ENCODE data around the gene IL22.

The IL22 gene

DNA sequence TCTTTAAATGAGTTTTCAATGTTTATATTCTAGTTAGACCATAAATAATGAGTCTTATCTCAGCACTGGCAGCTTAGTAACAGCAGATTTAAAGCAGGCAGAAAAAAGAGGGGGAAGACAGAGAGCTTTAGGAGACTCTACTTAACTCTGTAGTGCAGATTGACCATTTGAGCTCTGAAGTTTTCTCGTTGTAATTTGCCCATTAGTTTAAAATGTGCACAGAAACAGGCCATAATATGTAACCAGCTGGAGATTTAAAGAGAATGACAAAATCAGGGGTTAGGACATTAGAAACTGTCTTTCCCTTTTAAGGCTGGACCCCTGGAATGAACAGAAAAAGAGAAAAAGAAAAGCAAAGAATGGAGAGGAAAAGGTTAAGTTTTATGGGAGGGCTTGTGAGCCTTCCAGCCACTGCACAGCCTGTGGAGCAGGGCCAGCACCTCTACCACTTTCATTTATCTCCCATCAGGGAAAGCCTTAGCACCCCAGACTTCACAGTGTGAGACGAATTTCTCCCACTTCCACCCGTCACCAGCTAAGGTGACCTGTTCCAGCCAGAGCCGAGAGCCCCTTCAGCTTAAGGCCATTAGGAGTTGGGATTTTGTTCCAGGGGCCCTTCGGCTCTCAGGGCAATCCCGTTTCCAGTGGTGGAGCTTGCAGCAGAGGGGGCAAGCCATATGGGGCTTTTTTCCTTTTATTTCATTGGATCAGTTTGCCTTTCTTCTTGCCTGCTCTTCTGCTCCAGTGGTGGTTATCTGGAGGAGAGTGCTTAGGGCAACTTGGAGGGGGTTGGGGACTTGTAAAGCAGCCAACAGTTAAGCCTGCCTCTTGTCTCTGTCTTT is 8.0 kb downstream of the IL22 start:
- DNase-seq (ENCODE audit: low read depth in 2 of 2) = peak in 1 of 2 donors; percentile 68
- H3K4me3 ChIP-seq (replicated peaks in 1 of 2; ENCODE audit: low read depth in 2 of 2, low read length in 2 of 2) = peak overlapping the region in 1 of 2 donors; percentile 29
- no peak for TF ChIP-seq CTCF (IDR thresholded peaks at IDR 0.05; ENCODE audit: low read depth, low read length)

- no peak for TF ChIP-seq CTCF (IDR thresholded peaks at IDR 0.05; ENCODE audit: low read depth, low read length)
- DNase-seq (ENCODE audit: low read depth in 2 of 2) = no peak
- H3K4me3 ChIP-seq (replicated peaks in 1 of 2; ENCODE audit: low read depth in 2 of 2, low read length in 2 of 2) = no peak overlapping the region
Observed at GRCh38 chr12:68242777-68243176, 10.6 kb downstream of the IL22 start.

DNA sequence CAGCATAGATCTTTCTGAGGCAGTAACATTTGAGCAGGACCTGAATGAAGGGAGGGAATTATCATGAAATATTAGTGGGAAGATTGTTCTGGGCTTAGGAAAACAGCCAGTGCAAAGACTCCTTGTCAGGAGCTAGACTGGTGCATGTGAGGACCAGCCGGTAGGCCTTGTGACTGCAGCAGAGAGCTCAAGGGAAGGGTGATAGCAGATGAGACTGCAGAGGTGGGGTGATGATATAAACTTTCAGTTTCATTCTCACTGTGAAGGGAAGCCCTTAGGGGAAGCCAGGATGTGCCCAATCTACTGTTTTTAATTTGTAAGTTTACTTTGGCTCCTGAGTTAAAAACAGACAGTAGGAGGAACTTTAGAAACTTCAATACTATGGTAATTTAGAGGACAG is 12.4 kb downstream of the IL22 start:
- DNase-seq (ENCODE audit: low read depth in 2 of 2) = peak; percentile 46 to 48
- no peak for TF ChIP-seq CTCF (IDR thresholded peaks at IDR 0.05; ENCODE audit: low read depth, low read length)
- H3K4me3 ChIP-seq (replicated peaks in 1 of 2; ENCODE audit: low read depth in 2 of 2, low read length in 2 of 2) = no peak overlapping the region

DNA sequence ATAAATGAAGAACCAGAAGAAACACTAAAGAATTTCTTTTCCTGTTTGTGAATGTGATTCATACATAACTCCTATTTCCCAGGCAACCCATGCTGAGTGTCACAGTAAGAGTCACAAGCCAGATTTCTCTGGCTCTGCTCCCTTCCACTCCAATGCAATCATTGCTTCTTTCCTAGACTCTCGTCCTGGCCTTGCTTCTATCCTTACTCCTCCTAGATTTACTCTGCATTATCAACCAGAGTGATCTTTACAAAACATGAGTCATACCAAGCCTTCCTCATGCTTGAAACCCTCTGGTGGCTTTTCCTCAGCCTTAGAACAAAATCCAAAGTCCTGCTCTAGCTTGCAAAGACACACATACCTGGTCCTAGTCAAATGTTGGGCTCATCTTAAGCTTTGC is 13.3 kb downstream of the IL22 start:
- TF ChIP-seq CTCF (IDR thresholded peaks at IDR 0.05; ENCODE audit: low read depth, low read length) = no peak
- no peak overlapping the region for H3K4me3 ChIP-seq (replicated peaks in 1 of 2; ENCODE audit: low read depth in 2 of 2, low read length in 2 of 2)
- DNase-seq (ENCODE audit: low read depth in 2 of 2) = peak; percentile 79 to 83

- no peak for TF ChIP-seq CTCF (IDR thresholded peaks at IDR 0.05; ENCODE audit: low read depth, low read length)
- no peak overlapping the region for H3K4me3 ChIP-seq (replicated peaks in 1 of 2; ENCODE audit: low read depth in 2 of 2, low read length in 2 of 2)
- DNase-seq (ENCODE audit: low read depth in 2 of 2) = no peak
Observed at GRCh38 chr12:68239309-68239982, 14.0 kb downstream of the IL22 start.

DNA sequence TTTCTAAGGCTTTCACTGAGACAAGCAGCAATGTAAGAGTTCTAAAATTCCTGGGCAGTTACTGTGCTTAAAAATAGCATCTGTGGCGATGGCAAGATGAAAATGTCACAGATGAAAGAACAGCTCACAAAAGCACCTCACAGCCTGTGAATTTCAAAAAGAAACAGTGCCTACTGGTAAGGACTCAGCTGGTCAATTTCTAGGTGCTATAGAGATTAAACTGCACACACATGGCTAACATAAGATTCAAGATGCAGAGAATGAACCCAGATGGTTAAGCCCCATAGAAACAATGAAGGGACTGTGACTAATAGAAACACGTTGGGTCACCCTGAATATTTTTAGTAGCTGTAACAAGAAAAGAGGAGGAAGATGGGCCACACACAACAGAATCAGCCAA is 15.8 kb downstream of the IL22 start:
- no peak for TF ChIP-seq CTCF (IDR thresholded peaks at IDR 0.05; ENCODE audit: low read depth, low read length)
- peak in 1 of 2 donors; percentile 53 for DNase-seq (ENCODE audit: low read depth in 2 of 2)
- H3K4me3 ChIP-seq (replicated peaks in 1 of 2; ENCODE audit: low read depth in 2 of 2, low read length in 2 of 2) = no peak overlapping the region
